Mesenchymal stem cell (in vitro differentiated cells and primary cell): ENCODE results near the gene PRPF18.

ENCODE experiments used
- DNase-seq: peaks from one replicate; pipeline ENCODE4 v3.0.0-alpha.2; 2013
- H2AFZ ChIP-seq: one replicate; pipeline ENCODE4 v1.6.1; 2013; ENCODE audit warnings: low read depth, mild to moderate bottlenecking, control low read depth, inconsistent platforms, low read length, moderate library complexity
- H2AK5ac ChIP-seq: 2 replicates; pipeline ENCODE4 v1.6.1; 2013; ENCODE audit warnings: low read length, moderate library complexity, mild to moderate bottlenecking, inconsistent platforms; ENCODE audit not compliant: severe bottlenecking
- H2BK120ac ChIP-seq: one replicate; pipeline ENCODE4 v1.6.1; 2013; ENCODE audit warnings: low read depth, mild to moderate bottlenecking, inconsistent platforms, low read length, moderate library complexity
- H2BK12ac ChIP-seq, 2 experiments: one replicate each; pipeline ENCODE4 v1.6.1; 2013; ENCODE audit warnings: inconsistent platforms in 2 of 2, low read length in 2 of 2, mild to moderate bottlenecking in 2 of 2, moderate library complexity in 2 of 2, control low read depth in 1 of 2
- H2BK15ac ChIP-seq: one replicate; pipeline ENCODE4 v1.6.1; 2013; ENCODE audit warnings: mild to moderate bottlenecking, low read depth, inconsistent platforms; ENCODE audit not compliant: poor library complexity, severe bottlenecking
- H2BK5ac ChIP-seq: 2 replicates; pipeline ENCODE4 v1.6.1; 2013; ENCODE audit warnings: low read depth, mild to moderate bottlenecking, low read length, control low read depth, inconsistent platforms; ENCODE audit not compliant: poor library complexity, severe bottlenecking
- H3K14ac ChIP-seq, 2 experiments: one replicate each; pipeline ENCODE4 v1.6.1; 2013; ENCODE audit warnings: inconsistent platforms in 2 of 2, low read length in 2 of 2, control low read depth in 1 of 2, mild to moderate bottlenecking in 1 of 2, moderate library complexity in 1 of 2
- H3K18ac ChIP-seq, 2 experiments: one replicate each; pipeline ENCODE4 v1.6.1; 2013; ENCODE audit warnings: inconsistent platforms in 2 of 2, low read length in 2 of 2, control low read depth in 1 of 2, low read depth in 1 of 2, mild to moderate bottlenecking in 1 of 2
- H3K23ac ChIP-seq, 2 experiments: one replicate each; pipeline ENCODE4 v1.6.1; 2013; ENCODE audit warnings: inconsistent platforms in 2 of 2, low read length in 2 of 2, mild to moderate bottlenecking in 2 of 2, moderate library complexity in 2 of 2, control low read depth in 1 of 2
- H3K27ac ChIP-seq: 2 replicates; pipeline ENCODE4 v1.5.1; 2013; ENCODE audit warnings: mild to moderate bottlenecking, moderate library complexity, low read length, control low read depth, inconsistent platforms; ENCODE audit not compliant: poor library complexity, severe bottlenecking
- H3K27me3 ChIP-seq, 2 experiments: 2 replicates each; pipeline versions ENCODE4 v1.6.1 to v1.7.0; 2013; ENCODE audit warnings: low read length in 2 of 2, mild to moderate bottlenecking in 2 of 2, moderate library complexity in 2 of 2, control low read depth in 1 of 2, inconsistent platforms in 1 of 2; ENCODE audit not compliant: control insufficient read depth in 1 of 2, insufficient read depth in 1 of 2
- H3K36me3 ChIP-seq, 2 experiments: 2 replicates each; pipeline versions ENCODE4 v1.6.1 to v1.7.0; 2013; ENCODE audit warnings: low read length in 2 of 2, control low read depth in 1 of 2, inconsistent platforms in 1 of 2, low read depth in 1 of 2, mild to moderate bottlenecking in 1 of 2; ENCODE audit not compliant: insufficient read depth in 2 of 2, control insufficient read depth in 1 of 2
- H3K4ac ChIP-seq, 2 experiments: one replicate each; pipeline ENCODE4 v1.6.1; 2013; ENCODE audit warnings: inconsistent platforms in 2 of 2, low read length in 2 of 2, mild to moderate bottlenecking in 2 of 2, moderate library complexity in 2 of 2, control low read depth in 1 of 2, low read depth in 1 of 2
- H3K4me1 ChIP-seq: 2 replicates; pipeline ENCODE4 v1.6.1; 2013; ENCODE audit warnings: low read depth, low read length, control low read depth; ENCODE audit not compliant: control insufficient read depth, insufficient read depth
- H3K4me2 ChIP-seq: 2 replicates; pipeline ENCODE4 v1.6.1; 2013; ENCODE audit warnings: low read length, mild to moderate bottlenecking, inconsistent platforms; ENCODE audit not compliant: poor library complexity, severe bottlenecking
- H3K4me3 ChIP-seq, 2 experiments: 2 replicates each; pipeline versions ENCODE4 v1.5.1 to v1.7.0; 2013; ENCODE audit warnings: low read length in 2 of 2, mild to moderate bottlenecking in 2 of 2, control low read depth in 1 of 2, low read depth in 1 of 2; ENCODE audit not compliant: insufficient read depth in 1 of 2
- H3K79me1 ChIP-seq: replicated peaks from 2 replicates; pipeline ENCODE4 v1.6.1; 2013; ENCODE audit warnings: mild to moderate bottlenecking, control low read depth, low read length, inconsistent platforms; ENCODE audit not compliant: poor library complexity, severe bottlenecking
- H3K9ac ChIP-seq: 2 replicates; pipeline ENCODE4 v1.7.0; 2013; ENCODE audit warnings: mild to moderate bottlenecking, low read length, moderate library complexity
- H3K9me3 ChIP-seq: 2 replicates; pipeline ENCODE4 v1.7.0; 2013; ENCODE audit warnings: mild to moderate bottlenecking, low read length; ENCODE audit not compliant: control insufficient read depth
- H4K8ac ChIP-seq: one replicate; pipeline ENCODE4 v1.6.1; 2013; ENCODE audit warnings: inconsistent platforms, mild to moderate bottlenecking, low read length, moderate library complexity
- H4K91ac ChIP-seq: one replicate; pipeline ENCODE4 v1.6.1; 2013; ENCODE audit warnings: mild to moderate bottlenecking, low read length, inconsistent platforms
- WGBS: methylation state at CpG from one replicate; pipeline ENCODE4 v1.1.7; 2013; ENCODE audit warnings: mixed read lengths; 5-methylcytosine and 5-hydroxymethylcytosine counted together

PRPF18 gene

GRCh38 chr10:13632884-13633440 lies 46.2 kb downstream of the PRPF18 start:
- H3K27ac ChIP-seq, result no peak overlapping the region

GRCh38 chr10:13633689-13634088 lies 46.9 kb downstream of the PRPF18 start:
- whole genome bisulfite sequencing, result 72% methylated on average over 4 of the region's 7 CpGs
- H3K4me2 ChIP-seq, result no peak overlapping the region
- no peak overlapping the region for H3K14ac ChIP-seq

More at GRCh38 chr10:13632884-13633440, 46.2 kb downstream of the PRPF18 start:
- Histone ChIP-seq H3K4me1 (no peaks in the 10 kb centered on the region), H3K14ac (no peak overlapping the region), H2BK5ac (no peak overlapping the region), H2BK120ac (no peak overlapping the region), H4K91ac (no peak overlapping the region), H3K9ac (peak overlapping the region; percentile 44), H3K4me2 (no peak overlapping the region), H3K9me3 (no peaks in the 10 kb centered on the region), H2AFZ (no peak overlapping the region), H3K79me1 (peaks cover 3% of the 10 kb centered on the region), H4K8ac (no peak overlapping the region), H3K4ac (no peak overlapping the region), H2BK12ac (no peak overlapping the region), H2BK15ac (no peak overlapping the region), H3K4me3 (no peak overlapping the region), H3K18ac (no peak overlapping the region), H3K23ac (no peak overlapping the region), H3K36me3 (peaks cover 7 to 23% of the 10 kb centered on the region in 2 experiments), H3K27me3 (no peaks in the 10 kb centered on the region), H2AK5ac (no peak overlapping the region)
- DNase-seq, result no peak
- WGBS, result 97% methylated on average over 5 of the region's 5 CpGs

GRCh38 chr10:13634207-13634606 lies 47.4 kb downstream of the PRPF18 start:
- Histone ChIP-seq H3K4me3 (no peak overlapping the region), H3K36me3 (peaks cover 7 to 28% of the 10 kb centered on the region in 2 experiments), H3K23ac (no peak overlapping the region), H4K8ac (no peak overlapping the region), H2AFZ (no peak overlapping the region), H2BK12ac (no peak overlapping the region), H2BK120ac (no peak overlapping the region), H2AK5ac (no peak overlapping the region), H3K27ac (no peak overlapping the region), H3K79me1 (peaks cover 3% of the 10 kb centered on the region), H3K4me1 (no peaks in the 10 kb centered on the region), H3K27me3 (no peaks in the 10 kb centered on the region), H3K4me2 (no peak overlapping the region), H3K9ac (peak overlapping the region; percentile 82), H3K4ac (no peak overlapping the region), H2BK15ac (no peak overlapping the region), H3K18ac (no peak overlapping the region), H3K14ac (no peak overlapping the region), H4K91ac (no peak overlapping the region), H3K9me3 (no peaks in the 10 kb centered on the region), H2BK5ac (no peak overlapping the region)
- peak; percentile 25 for DNase-seq
- 81% methylated on average over 6 of the region's 6 CpGs for WGBS

More at GRCh38 chr10:13633689-13634088, 46.9 kb downstream of the PRPF18 start:
- no peak overlapping the region for H4K91ac ChIP-seq
- H2BK15ac ChIP-seq, result no peak overlapping the region
- no peak overlapping the region for H2AFZ ChIP-seq
- H3K27ac ChIP-seq, result no peak overlapping the region
- H4K8ac ChIP-seq, result no peak overlapping the region
- H3K79me1 ChIP-seq, result peaks cover 3% of the 10 kb centered on the region
- no peak overlapping the region for H3K23ac ChIP-seq
- no peak overlapping the region for H2AK5ac ChIP-seq
- no peak overlapping the region for H3K18ac ChIP-seq
- H3K36me3 ChIP-seq, result peaks cover 7 to 23% of the 10 kb centered on the region in 2 experiments
- peak overlapping the region; percentile 82 for H3K9ac ChIP-seq
- H3K27me3 ChIP-seq, result no peaks in the 10 kb centered on the region
- no peak overlapping the region for H2BK120ac ChIP-seq
- H3K4me1 ChIP-seq, result no peaks in the 10 kb centered on the region
- H2BK12ac ChIP-seq, result no peak overlapping the region
- no peak overlapping the region for H2BK5ac ChIP-seq
- H3K4ac ChIP-seq, result no peak overlapping the region
- no peaks in the 10 kb centered on the region for H3K9me3 ChIP-seq
- peak; percentile 82 for DNase-seq
- no peak overlapping the region for H3K4me3 ChIP-seq

- Histone ChIP-seq H3K4me1 (no peaks in the 10 kb centered on the region), H2BK5ac (no peak overlapping the region), H2AFZ (no peak overlapping the region), H3K18ac (no peak overlapping the region), H3K9me3 (peaks cover 3% of the 10 kb centered on the region), H4K8ac (no peak overlapping the region), H3K4ac (no peak overlapping the region), H2AK5ac (no peak overlapping the region), H2BK120ac (no peak overlapping the region), H3K4me3 (no peak overlapping the region), H3K27ac (no peak overlapping the region), H3K9ac (no peak overlapping the region), H3K23ac (no peak overlapping the region), H3K79me1 (peaks cover 2% of the 10 kb centered on the region), H2BK15ac (no peak overlapping the region), H4K91ac (no peak overlapping the region), H3K27me3 (no peaks in the 10 kb centered on the region), H3K4me2 (no peak overlapping the region), H2BK12ac (no peak overlapping the region), H3K36me3 (peaks cover 2 to 23% of the 10 kb centered on the region in 2 experiments), H3K14ac (no peak overlapping the region)
- 90% methylated on average over 4 of the region's 4 CpGs for WGBS
- DNase-seq, result no peak
These were observed 50.0 kb downstream of the PRPF18 start for GRCh38 chr10:13636776-13637175.
